ENCODE measurements around the gene USP14.

DNA sequence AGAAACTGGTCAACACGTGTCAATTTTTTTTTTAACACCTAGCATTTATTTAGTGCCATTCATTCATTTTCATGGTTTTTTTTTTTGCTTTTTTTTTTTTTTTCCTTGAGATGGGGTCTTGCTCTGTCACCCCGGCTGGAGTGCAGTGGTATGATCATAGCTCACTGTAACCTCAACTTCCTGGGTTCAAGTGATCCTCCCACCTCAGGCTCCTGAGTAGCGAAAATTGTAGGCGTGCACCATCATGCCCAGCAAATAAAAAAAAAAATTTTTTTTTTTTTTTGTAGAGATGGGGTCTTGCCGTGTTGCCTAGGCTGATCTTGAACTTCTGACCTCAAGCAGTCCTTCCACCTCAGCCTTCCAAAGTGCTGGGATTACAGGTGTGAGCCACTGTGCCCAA lies 21.1 kb downstream of the USP14 start:
- no peak for TF ChIP-seq PBX3 (CRISPR knock-in tag; IDR thresholded peaks at IDR 0.05)
- no peak for TF ChIP-seq PRDM10 (tag by site-specific recombination; IDR thresholded peaks at IDR 0.05)
- TF ChIP-seq YY1 (tag by site-specific recombination; IDR thresholded peaks at IDR 0.05) = no peak
- no peak for TF ChIP-seq ZNF549 (tag by site-specific recombination; IDR thresholded peaks at IDR 0.05)
- no peak for TF ChIP-seq TCF7L2 (IDR thresholded peaks at IDR 0.05; ENCODE audit: borderline replicate concordance, low read depth, low read length)
- no peak for TF ChIP-seq CTCF (tag by site-specific recombination; IDR thresholded peaks at IDR 0.05)
- no peak for TF ChIP-seq ZNF561 (tag by site-specific recombination; IDR thresholded peaks at IDR 0.05; ENCODE audit: borderline replicate concordance)
- TF ChIP-seq ZBTB7A (tag by site-specific recombination; IDR thresholded peaks at IDR 0.05; ENCODE audit: low read depth) = no peak
- no peak for TF ChIP-seq ZNF239 (tag by site-specific recombination; IDR thresholded peaks at IDR 0.05)
- TF ChIP-seq FEZF1 (tag by site-specific recombination; IDR thresholded peaks at IDR 0.05) = no peak
- TF ChIP-seq ZNF623 (tag by site-specific recombination; IDR thresholded peaks at IDR 0.05) = no peak
- TF ChIP-seq WT1 (tag by site-specific recombination; IDR thresholded peaks at IDR 0.05) = no peak
- TF ChIP-seq, protein P1, sequence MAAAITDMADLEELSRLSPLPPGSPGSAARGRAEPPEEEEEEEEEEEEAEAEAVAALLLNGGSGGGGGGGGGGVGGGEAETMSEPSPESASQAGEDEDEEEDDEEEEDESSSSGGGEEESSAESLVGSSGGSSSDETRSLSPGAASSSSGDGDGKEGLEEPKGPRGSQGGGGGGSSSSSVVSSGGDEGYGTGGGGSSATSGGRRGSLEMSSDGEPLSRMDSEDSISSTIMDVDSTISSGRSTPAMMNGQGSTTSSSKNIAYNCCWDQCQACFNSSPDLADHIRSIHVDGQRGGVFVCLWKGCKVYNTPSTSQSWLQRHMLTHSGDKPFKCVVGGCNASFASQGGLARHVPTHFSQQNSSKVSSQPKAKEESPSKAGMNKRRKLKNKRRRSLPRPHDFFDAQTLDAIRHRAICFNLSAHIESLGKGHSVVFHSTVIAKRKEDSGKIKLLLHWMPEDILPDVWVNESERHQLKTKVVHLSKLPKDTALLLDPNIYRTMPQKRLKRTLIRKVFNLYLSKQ (tag by site-specific recombination; IDR thresholded peaks at IDR 0.05; ENCODE audit: borderline replicate concordance) = no peak

Data from HEK293 (cell line).